CD4-positive, alpha-beta T cell treated with Interleukin-1 beta for 1 hour (primary cell): ENCODE data around the gene USP37.

Source experiments
- DNase-seq, 2 donors: peaks; one replicate each; pipeline ENCODE4 v3.0.0-alpha.2; 2020 to 2022

Gene USP37

DNA sequence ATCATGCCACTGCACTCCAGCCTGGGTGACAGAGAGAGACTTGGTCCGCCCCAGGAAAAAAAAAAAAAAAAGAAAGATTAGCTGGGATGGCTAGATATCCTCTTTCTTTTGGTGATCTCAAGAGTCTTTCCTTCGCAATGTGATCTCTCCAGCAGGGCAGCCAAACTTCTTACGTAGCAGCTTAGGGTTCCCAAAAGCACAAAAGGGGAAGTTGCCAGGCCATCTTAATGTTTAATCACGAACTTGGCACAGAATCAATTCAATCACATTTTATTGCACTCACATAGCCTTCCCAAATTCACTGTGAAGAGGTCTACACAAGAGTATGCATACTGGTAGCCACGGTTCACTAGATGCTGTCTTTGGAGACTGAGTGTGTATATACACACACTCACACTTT is 96.2 kb downstream of the USP37 start:
- peak in 1 of 2 donors; percentile 4 for DNase-seq

DNA sequence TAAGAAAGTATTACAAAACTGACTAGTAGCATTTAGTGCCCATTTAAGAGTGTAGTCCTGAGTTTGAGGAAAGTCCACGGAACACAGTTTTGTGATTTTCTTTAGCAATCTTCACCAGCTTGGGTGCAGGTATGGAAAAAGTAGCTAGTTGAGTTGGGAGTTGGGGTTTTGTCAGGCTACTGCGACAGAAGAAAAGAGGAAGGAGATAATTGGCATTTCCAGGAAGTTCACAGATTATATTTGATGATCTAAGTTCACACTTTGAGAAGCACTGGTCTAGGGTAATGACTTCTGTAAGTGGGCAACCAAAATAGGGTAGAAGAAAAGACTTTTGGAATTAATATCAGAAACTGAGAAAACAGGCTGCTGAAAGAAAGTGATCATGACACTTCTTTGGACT is 97.1 kb downstream of the USP37 start:
- DNase-seq = no peak

DNA sequence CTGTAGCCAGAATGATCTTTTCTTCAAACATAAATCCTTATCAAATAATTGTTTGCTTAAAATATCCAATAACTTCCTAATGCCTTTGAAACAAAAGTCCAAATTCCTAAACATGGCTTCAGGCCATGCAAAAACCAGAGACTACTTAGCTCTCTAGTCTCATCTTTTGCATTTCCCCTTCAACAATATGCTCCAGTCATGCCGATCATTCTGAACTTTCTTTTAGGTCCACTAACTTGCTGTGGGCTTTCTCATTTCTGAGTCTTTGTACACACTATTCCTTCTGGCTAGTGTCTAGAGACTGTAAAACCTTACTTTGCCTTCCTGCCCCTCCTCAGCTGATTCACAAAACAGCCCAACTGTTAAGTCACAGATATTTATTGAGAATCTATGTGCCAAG is 97.7 kb downstream of the USP37 start:
- DNase-seq = no peak

DNA sequence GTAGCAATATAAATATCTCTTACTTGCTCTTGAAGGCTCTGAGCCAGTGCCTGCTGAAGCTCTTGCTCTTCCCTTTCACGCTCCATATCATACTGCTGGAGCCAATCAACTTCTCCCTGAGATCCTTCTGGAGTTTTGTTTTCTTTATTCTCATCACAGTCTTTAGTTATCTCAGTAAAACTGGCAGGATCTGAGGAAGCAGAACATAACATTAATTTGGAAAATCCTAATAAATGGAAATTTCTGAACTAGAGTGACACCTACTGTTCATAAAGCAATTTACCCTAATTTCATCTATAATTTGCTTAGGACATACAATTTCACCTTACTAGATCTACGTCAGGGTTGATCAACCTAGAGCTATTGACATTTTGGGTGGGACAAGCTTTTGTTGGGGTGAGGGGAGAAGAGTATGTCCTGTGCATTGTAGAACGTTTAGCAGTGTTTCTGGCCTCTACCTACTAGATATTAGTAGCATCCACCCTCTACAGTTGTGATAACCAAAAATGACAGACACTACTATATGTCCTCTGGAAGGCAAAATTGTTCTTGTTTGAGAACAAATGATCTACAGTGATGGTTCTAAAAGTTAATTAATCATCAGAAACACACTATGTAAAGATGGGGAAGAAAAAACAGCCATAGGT is 102.0 kb downstream of the USP37 start:
- peak in 1 of 2 donors; percentile 29 for DNase-seq

DNA sequence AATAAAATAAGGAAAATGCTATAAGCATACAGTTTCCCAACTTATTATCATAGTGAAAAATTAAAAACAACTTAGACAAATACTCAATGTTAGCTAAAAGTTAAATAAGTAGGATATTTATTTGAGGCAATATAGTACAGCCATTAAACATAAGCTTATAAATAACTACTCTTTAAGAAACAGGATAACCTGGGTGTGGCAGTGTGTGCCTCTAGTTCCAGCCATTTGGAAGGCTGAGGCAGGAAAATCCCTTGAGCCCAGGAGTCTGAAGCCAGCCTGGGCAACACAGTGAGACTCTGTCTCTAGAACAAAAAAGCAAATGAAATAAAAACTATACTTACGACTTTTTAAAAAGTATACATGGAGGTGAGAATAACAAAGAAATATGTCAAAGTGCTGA is 109.6 kb downstream of the USP37 start:
- DNase-seq = no peak

DNA sequence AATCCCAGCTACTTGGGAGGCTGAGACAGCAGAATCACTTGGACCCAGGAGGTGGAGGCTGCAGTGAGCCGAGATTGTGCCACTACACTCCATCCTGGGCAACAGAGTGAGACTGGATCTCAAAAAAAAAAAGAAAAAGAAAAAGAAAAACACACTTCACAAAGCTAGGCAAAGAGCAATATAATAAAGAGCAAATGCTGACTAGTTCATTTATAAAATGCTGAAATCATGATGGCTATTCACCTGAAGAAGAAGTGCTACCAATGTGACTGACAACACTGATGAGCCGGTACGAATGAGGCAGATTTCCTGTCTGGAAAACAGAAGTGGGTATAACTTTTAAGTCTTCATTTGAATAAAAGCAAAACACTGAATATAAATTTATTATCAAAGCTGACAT is 111.3 kb downstream of the USP37 start:
- DNase-seq = no peak

DNA sequence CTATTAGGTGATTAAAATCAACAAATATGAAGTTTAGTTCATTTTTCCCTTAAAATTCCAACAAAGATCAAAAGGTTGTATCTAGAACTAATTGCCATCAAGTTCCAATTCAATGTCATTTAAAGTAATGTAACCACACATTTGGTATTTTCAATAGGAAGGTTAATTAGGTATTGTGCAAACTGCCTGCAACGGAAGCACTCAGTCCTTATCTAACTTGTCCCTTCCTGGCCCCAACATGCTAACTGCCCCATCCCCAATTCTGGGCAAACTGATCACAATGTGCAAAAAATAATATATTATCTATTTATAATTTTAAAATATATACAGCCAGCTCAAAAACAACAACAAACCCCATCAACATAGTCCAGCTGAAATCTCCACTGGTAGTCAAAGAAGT is 116.1 kb downstream of the USP37 start:
- DNase-seq = no peak

DNA sequence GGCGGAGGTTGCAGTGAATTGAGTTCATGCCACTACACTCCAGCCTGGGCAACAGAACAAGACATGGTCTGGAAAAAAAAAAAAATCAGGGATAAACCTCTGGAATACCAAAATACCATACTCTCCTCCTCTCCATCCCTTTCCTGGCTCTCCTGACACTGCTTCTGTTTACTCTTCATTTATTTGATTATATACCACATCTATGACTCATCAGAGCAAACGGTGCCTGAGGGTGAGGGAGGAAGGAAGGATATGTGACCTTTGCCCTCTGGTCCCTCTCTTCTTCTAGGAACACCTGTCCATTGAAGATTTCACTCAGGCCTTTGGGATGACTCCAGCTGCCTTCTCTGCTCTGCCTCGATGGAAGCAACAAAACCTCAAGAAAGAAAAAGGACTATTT is 119.2 kb downstream of the USP37 start:
- DNase-seq = no peak

DNA sequence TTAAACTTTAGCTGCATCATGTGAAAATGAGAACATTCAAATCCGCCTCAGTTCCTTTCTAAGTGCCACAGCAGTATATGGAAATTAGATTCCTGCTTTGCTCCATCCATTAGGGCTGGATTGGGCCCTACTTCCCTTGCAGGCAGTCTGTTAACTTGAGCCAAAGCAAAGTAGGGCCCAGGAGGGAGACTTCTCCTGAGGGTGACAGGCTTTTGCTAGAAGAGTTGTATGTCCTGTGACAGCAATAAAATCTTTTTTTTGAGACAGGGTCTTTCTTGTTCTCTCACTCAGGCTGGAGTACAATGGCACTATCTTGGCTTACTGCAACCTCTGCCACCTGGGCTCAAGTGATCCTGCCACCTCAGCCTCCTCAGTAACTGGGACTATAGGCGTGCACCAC is 121.1 kb downstream of the USP37 start:
- DNase-seq = no peak

DNA sequence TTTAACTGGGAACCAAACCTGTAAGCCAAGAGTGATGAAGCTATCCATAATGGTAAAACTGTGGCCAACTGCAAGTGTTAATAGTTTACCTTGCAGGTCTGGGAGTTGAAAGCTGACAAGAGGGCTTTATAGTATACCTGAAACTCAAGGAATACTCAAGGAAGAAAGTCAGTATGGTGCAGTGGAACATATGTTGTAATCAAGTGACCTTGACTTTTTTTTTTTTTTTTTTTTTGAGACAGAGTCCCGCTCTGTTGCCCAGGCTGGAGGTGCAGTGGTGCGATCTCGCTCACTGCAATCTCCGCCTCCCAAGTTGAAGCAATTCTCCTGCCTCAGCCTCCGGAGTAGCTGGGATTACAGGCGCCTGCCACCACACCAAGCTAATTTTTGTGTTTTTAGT is 121.6 kb downstream of the USP37 start:
- no peak for DNase-seq

DNA sequence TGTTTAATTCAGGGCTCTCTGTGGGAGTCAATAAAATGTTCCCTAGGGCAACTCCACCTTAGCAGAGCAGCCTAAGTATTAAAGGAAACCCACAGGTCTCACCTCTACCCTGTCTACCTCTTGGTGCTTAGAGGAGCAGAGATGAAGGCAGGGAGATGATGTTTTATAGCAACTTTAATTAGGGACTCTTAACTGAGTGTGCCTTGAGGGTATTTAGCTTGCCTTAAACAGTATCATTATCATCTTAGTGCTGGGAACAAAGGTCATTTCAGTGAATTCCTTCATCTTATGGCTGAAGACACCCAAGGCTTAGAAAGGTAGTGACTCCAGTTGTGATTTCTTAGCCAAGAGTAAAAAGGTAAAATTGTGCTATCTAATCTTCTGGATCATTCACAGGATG is 122.5 kb downstream of the USP37 start:
- DNase-seq = no peak

DNA sequence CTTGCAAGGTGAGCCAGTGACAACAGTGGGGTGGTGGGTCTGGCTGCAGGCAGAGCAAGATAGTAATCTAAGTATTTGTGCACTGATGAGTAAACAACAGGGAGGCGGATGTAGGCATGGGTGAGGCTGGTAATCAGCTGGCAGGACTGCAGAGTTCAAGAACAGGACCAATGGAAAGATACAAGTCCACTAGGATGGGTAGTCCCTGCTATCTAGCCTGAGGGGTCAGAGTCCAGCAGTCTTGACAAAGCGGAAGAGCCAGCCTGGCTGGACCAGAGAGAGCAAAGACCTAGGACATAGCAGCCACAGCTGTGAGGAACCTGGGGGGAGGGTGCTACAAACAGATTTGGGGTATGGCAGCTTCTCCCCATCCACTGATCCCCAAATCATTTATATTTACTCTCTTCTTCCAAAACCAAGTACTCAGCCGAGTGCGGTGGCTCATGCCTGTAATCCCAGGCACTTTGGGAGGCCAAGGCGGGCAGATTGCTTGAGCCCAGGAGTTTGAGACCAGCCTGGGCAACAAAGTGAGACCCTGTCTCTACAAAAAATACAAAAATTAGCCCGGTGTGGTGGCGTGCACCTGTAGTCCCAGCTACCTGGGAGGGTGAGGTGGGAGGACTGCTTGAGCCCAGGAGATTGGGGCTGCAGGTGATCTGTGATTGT is 123.3 kb downstream of the USP37 start:
- no peak for DNase-seq

DNA sequence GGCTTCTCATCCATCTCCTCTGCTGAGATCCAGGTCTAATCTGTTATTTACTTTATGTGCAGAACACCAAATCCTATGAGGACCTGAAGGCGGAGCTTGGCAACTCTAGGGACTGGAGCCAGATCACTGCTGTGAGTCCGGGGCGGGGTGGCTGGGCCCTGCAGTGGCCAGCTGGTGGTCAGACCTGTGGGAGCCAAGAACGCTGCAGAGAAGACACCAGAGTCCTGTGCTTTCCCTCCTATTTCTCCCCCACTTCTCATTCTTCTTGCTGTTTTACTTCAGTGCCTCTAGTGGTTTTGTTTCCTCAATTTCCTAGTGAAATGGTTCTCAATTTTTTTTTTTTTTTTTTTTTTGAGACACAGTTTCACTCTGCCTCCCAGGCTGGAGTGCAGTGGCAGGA is 129.6 kb downstream of the USP37 start:
- DNase-seq = no peak

DNA sequence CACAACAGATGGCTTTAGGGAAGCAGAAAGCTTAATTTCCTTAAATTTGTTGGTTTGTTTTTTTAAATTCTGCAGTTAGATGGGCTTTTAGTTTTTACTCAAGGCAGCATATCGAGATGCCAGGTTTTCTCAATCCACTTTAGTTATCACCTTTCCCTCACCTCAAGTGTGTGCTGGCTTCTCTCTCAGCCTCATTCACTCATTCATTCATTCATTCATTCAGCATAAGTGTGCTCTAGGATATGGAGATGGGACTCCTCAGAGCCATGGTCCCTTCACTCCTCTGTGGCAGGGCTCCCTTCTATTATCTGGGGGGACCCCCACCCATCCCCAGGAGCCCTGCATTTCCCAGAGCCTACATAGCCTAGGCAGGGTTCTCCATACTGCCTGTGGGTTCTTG is 130.2 kb downstream of the USP37 start:
- no peak for DNase-seq

DNA sequence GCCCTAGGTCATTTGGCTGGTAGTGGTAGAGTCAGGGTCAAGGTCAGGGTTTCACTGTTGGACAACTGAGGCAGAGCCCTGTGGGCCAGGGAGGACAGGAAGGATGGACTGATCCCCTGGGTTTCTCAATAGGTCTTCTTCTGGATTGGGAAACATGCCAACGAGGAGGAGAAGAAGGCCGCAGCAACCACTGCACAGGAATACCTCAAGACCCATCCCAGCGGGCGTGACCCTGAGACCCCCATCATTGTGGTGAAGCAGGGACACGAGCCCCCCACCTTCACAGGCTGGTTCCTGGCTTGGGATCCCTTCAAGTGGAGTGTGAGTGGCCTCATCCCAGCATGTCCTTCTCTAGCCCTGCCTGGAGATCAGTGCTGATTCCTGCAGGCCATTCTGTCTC is 131.2 kb downstream of the USP37 start:
- DNase-seq = no peak

DNA sequence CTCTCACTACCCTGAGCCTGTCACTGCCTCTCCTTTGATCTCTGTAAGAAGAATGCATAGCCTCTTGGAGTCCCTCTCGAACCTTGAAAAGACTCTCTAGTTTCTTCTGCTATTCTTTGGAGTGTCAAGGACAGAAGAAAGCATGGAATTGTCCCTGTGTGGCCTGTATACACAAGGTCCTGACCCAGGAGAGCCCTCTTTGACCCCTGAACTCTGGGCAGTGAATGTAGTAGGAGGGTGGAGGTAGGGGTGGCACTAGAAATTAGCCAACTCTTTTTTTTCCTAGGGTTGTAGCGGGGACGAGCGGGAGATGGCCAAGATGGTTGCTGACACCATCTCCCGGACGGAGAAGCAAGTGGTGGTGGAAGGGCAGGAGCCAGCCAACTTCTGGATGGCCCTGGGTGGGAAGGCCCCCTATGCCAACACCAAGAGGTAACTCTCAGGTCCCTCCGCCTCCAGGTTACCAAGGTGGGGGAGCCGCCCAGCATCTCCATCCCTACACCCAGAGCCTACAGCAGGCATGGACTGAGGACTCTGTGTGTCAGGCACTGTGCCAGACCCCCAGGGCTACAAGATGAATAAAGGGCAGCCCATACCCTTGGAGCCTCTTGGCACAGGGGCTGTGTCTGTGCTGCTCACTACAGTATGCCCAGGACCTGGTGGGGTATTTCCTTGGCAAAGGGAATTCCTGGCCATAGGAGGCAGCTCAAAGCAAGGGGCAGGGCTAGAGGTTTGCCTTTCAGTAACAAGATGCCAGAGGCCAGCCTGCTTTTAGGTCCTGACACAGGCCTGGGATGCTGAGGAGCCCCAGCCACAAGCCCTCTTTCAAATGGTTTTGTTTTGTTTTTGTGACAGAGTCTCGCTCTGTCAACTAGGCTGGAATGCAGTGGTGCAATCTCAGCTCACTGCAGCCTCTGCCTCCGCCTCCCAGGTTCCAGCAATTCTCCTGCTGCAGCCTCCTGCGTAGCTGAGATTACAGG is 132.9 kb downstream of the USP37 start:
- no peak for DNase-seq

DNA sequence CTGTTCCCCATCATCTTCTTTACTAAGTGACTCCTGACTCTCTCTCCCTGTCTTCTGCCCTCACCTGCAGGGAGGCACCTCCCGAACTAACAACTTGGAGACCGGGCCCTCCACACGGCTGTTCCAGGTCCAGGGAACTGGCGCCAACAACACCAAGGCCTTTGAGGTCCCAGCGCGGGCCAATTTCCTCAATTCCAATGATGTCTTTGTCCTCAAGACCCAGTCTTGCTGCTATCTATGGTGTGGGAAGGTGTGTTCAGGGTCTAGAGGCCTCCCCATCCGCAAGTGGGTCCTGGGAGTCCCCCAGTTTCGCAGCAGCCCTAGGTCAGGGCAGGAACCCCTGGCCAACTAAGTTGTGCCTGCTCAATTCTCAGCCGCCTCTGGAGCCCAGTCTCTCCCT is 133.7 kb downstream of the USP37 start:
- DNase-seq = no peak

DNA sequence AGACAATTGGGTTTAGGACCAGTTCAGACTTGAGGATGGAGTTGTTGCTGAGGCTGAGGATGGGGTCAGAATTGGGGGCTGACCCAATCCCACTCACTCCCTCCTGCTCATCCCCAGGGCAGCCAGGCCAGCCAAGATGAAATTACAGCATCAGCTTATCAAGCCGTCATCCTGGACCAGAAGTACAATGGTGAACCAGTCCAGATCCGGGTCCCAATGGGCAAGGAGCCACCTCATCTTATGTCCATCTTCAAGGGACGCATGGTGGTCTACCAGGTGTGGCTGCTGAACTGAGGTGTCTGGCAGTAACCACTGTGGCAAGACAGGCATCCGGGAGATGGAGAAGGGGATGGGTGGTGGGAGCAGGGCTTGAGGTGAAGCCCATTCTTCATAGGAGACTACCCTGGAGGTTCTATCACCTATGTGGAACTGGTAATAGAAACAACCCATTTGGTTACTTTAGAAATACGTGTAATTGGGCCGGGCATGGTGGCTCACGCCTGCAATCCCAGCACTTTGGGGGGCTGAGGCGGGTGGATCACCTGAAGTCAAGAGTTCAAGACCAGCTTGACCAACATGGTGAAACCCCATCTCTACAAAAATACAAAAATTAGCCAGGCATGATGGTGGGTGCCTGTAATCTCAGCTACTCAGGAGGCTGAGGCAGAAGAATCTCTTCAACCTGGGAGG is 135.3 kb downstream of the USP37 start:
- no peak for DNase-seq

DNA sequence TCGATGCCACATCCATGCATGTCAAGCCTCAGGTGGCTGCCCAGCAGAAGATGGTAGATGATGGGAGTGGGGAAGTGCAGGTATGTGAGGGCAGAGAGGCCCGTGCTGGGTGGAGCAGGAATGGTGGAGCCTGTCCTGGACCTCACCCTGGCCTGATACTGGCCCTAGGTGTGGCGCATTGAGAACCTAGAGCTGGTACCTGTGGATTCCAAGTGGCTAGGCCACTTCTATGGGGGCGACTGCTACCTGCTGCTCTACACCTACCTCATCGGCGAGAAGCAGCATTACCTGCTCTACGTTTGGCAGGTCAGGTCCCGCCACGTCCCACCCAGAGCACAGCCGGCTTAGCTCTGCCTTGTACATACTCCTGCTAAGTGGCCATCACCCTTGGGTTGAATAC is 136.3 kb downstream of the USP37 start:
- no peak for DNase-seq

DNA sequence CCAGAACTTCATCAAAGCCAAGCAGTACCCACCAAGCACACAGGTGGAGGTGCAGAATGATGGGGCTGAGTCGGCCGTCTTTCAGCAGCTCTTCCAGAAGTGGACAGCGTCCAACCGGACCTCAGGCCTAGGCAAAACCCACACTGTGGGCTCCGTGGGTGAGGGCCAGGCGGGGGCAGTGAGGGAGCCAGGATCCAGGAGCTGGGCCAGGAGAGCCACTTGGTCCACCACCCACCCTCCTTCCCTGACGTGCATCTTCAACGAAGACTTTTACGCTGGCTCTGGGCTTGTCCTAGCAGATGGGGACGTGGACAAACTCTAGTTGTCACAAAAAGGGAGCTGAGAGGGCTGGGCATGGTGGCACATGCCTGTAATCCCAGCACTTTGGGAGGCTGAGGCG is 137.4 kb downstream of the USP37 start:
- DNase-seq = no peak

DNA sequence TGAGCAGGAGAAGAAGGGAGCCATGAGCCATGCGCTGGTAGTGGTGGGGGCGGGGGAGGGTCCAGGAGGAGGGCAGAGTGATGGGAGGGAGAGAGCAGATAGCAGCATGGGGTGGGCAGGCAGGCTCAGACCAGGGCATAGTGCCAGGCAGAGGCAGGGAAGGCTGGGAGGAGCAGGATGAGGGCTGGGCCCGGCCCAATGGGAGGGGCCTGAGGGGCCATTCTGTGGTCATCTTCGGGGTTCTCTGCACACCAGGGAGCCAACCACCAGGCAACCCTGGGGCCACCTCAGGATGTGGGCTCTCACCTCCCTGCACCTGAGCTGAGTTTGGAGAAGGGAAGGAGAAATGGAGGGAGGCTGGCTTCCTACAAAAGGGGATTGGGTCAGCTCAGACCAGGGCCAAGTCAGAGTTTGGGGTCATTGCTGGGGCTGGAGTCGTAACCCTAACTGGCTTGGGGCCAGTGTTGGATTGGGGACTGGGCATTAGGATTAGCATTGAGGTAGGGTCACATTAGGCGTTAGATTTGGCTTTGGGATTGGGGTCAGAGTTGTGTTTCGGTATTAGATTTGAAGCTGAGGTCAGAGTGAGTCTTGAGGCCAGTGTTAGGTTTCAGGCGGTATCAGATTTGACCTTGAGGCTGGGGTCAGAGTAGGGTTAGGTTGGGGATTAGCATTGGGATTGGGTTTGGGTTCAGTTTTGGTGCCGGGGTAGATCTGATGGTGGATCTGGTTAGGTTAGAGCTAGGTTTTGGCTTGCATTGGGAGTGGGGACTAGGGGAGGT is 138.0 kb downstream of the USP37 start:
- no peak for DNase-seq

DNA sequence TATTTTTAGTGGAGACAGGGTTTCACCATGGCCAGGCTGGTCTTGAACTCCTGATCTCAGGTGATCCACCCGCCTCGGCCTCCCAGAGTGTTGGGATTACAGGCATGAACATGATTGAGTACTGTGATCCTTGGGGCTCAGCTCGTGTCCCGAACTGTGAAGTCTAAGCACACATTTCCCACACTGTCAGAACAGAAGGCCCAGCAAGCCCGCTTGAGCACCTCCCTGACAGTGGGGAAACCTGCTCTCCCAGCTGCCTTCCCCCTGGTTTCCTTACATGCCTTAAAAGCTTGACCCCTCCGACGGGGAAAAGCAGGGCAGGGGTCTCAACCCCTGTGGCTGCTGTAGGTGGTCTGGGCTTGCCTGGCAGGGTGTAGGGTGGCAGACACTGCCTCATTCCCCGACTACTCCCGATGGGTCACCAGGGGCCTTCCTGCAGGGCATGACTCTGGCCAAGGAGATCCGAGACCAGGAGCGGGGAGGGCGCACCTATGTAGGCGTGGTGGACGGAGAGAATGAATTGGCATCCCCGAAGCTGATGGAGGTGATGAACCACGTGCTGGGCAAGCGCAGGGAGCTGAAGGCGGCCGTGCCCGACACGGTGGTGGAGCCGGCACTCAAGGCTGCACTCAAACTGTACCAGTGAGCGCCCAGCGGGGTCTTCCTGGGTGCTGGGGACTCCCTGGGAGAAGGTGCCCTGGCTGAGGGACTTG is 139.1 kb downstream of the USP37 start:
- no peak for DNase-seq
